Activated CD8-positive, alpha-beta T cell treated with anti-CD3 and anti-CD28 coated beads for 36 hours (primary cell): ENCODE measurements around the gene FAM156A. TPM values are rescaled to one million over a fixed set of nuclear protein-coding genes. Genes with fewer than 3 reads are reported as not detected.
A peak's percentile ranks its signal among the peaks of the same experiment; 100 is the strongest.

Experiments
- ATAC-seq: fragments of 200-7000 bp; cut with Tn5 transposase; one replicate; pipeline ENCODE4 v1.10.0; 2021; ENCODE audit warnings: mild to moderate bottlenecking, moderate library complexity
- CTCF ChIA-PET: fragments of 350-600 bp; sonication (Branson Sonifier 250); formaldehyde crosslinking; loops from one replicate; lab custom pipeline; 2021; ENCODE audit warnings: antibody characterized with exemption; lab: Charles Lee
- POLR2A ChIA-PET: fragments of 350-600 bp; sonication (Branson Sonifier 250); formaldehyde crosslinking; loops from one replicate; lab custom pipeline; 2021; ENCODE audit warnings: antibody characterized with exemption; lab: Charles Lee
- DNase-seq: peaks from one replicate; pipeline ENCODE4 v3.0.0-alpha.2; 2020
- H3K27ac Mint-ChIP-seq: one replicate; pipeline ENCODE4 v1.8.0; 2021; ENCODE audit warnings: mild to moderate bottlenecking, mixed read lengths
- H3K27me3 Mint-ChIP-seq: one replicate; pipeline ENCODE4 v1.8.0; 2021; ENCODE audit warnings: mixed read lengths
- H3K36me3 Mint-ChIP-seq: one replicate; pipeline ENCODE4 v1.8.0; 2021; ENCODE audit warnings: low read depth, mixed read lengths
- H3K4me1 Mint-ChIP-seq: one replicate; pipeline ENCODE4 v1.8.0; 2021; ENCODE audit warnings: low read depth, mixed read lengths
- H3K4me3 Mint-ChIP-seq: one replicate; pipeline ENCODE4 v1.8.0; 2021; ENCODE audit warnings: mild to moderate bottlenecking, moderate library complexity, mixed read lengths
- H3K9me3 Mint-ChIP-seq: one replicate; pipeline ENCODE4 v1.8.0; 2021; ENCODE audit warnings: mixed read lengths
- intact Hi-C: fragments of 100-400 bp; cut with micrococcal nuclease; formaldehyde crosslinking; loops from one replicate; pipeline ENCODE4 v1.10.0; 2022
- total RNA-seq, 2 experiments: library from RNA; stranded (reverse); gene quantifications; one replicate each; pipeline ENCODE4 v1.2.3, GENCODE V29; 2021
- TF ChIP-seq, protein P1 (sequence below): fragments of 200-600 bp; IDR thresholded peaks from one replicate; pipeline ENCODE4 v1.8.0; 2022; ENCODE audit warnings: antibody characterized with exemption, mild to moderate bottlenecking

The FAM156A gene
- total RNA-seq, 2 experiments from 2014 or later, result 20.6 to 21.0 TPM

DNA sequence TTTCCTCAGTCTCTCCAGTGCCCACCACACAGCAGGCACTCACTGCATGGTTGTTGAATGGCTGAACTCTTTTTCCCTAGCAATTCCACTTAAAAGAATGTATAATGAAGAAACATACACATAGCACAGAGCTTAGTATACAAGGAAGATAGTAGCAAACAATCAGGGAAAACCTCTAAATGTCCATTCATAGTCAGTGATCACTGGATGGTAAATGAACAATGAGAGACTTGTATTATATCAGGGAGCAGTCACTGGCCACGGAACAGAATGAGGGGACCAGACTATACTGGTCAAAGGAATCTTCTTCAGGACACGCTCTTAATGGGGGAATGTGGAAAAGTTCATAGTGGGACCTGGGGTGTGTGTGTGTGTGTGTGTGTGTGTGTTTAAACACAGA is 43.6 kb upstream of the FAM156A start:
- DNase-seq, result no peak
- Mint-ChIP-seq H3K4me1 (peaks cover 6% of the 10 kb centered on the region), H3K4me3 (no peak overlapping the region), H3K36me3 (no peaks in the 10 kb centered on the region), H3K9me3 (no peaks in the 10 kb centered on the region), H3K27ac (no peak overlapping the region), H3K27me3 (no peaks in the 10 kb centered on the region)
- no peak for ATAC-seq
- TF ChIP-seq, protein P1, sequence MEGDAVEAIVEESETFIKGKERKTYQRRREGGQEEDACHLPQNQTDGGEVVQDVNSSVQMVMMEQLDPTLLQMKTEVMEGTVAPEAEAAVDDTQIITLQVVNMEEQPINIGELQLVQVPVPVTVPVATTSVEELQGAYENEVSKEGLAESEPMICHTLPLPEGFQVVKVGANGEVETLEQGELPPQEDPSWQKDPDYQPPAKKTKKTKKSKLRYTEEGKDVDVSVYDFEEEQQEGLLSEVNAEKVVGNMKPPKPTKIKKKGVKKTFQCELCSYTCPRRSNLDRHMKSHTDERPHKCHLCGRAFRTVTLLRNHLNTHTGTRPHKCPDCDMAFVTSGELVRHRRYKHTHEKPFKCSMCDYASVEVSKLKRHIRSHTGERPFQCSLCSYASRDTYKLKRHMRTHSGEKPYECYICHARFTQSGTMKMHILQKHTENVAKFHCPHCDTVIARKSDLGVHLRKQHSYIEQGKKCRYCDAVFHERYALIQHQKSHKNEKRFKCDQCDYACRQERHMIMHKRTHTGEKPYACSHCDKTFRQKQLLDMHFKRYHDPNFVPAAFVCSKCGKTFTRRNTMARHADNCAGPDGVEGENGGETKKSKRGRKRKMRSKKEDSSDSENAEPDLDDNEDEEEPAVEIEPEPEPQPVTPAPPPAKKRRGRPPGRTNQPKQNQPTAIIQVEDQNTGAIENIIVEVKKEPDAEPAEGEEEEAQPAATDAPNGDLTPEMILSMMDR, result no peak
- CTCF ChIA-PET, result interaction anchor here (2.0 kb wide), 1 partner anchor 12 kb away, joined by 7 read pairs; no protein-coding TSS in a partner anchor
- intact Hi-C loops, result no loop called here
- POLR2A ChIA-PET, result no interaction called here

DNA sequence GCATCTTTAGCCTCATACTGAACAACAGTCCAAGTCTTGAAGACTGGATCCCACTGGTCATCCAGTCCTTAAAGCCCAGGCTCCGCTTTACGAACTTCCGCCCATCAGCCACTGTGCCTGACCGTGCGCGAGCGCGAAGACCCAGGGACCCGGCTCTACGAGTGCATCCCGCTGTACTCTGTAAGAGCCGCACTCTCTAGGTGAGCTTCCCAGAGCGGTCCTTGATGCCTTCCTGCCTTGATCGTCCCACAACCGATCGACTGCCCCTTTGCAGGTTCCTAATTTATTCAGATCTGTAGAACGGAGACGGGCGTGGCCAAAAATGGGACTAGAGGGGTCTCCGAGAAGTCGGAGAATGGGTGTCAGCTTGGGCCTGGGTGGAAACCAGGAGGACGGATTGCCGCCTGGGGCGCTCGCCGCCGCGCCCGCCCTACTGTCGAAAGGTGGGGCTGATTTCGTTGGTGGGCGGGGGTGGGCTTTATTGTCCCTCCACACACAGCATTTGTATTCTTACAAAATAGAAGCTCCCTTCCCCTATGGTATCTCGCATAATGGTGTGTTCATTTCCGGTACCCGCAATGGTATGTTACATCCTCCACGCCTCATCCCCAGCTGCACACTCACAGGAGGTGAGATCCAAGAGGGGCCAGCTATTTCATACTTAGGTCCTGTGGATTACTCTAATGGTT is 42.3 kb upstream of the FAM156A start:
- H3K4me1 Mint-ChIP-seq, result peaks cover 8% of the 10 kb centered on the region
- TF ChIP-seq, protein P1, result no peak
- intact Hi-C loops, result no loop called here
- DNase-seq (peak; percentile 17), ATAC-seq (peak; percentile 54)
- no peaks in the 10 kb centered on the region for H3K36me3 Mint-ChIP-seq
- no peaks in the 10 kb centered on the region for H3K9me3 Mint-ChIP-seq
- H3K27ac Mint-ChIP-seq, result peak overlapping the region; percentile 49
- no peaks in the 10 kb centered on the region for H3K27me3 Mint-ChIP-seq
- ChIA-PET POLR2A (no interaction called here), CTCF (interaction anchor here (2.0 kb wide), 1 partner anchor 11 kb away, joined by 7 read pairs; no protein-coding TSS in a partner anchor)
- H3K4me3 Mint-ChIP-seq, result peak overlapping the region; percentile 31

DNA sequence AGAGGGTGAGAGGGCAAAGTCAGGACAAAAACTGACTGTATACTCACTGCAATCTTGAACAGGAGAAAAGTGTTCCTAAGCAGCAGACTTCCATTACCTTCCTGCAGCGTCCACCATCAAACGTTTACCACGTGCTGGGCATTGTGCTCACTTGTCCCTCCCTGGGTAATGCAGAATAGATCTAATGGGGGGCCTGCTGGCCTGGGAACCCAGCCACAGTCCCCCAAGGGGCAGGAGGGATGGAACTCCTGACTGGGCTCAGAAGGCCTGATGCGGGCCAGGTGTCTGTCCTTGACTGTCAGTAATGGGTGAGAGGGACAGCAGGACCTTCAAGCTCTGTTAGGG is 37.6 kb upstream of the FAM156A start:
- CTCF ChIA-PET, result interaction anchor here (0.9 kb wide), 1 partner anchor 243 kb away, joined by 3 read pairs; no protein-coding TSS in a partner anchor
- no peaks in the 10 kb centered on the region for H3K36me3 Mint-ChIP-seq
- TF ChIP-seq, protein P1, result peak; percentile 12
- peak overlapping the region; percentile 93 for H3K4me3 Mint-ChIP-seq
- H3K9me3 Mint-ChIP-seq, result no peaks in the 10 kb centered on the region
- peaks cover 15% of the 10 kb centered on the region for H3K4me1 Mint-ChIP-seq
- H3K27ac Mint-ChIP-seq, result peak overlapping the region; percentile 100
- intact Hi-C loops, result no loop called here
- POLR2A ChIA-PET, result interaction anchor here (0.9 kb wide), 1 partner anchor 15 kb away, joined by 3 read pairs; no protein-coding TSS in a partner anchor
- ATAC-seq, result peak; percentile 1
- DNase-seq, result no peak
- H3K27me3 Mint-ChIP-seq, result no peaks in the 10 kb centered on the region

DNA sequence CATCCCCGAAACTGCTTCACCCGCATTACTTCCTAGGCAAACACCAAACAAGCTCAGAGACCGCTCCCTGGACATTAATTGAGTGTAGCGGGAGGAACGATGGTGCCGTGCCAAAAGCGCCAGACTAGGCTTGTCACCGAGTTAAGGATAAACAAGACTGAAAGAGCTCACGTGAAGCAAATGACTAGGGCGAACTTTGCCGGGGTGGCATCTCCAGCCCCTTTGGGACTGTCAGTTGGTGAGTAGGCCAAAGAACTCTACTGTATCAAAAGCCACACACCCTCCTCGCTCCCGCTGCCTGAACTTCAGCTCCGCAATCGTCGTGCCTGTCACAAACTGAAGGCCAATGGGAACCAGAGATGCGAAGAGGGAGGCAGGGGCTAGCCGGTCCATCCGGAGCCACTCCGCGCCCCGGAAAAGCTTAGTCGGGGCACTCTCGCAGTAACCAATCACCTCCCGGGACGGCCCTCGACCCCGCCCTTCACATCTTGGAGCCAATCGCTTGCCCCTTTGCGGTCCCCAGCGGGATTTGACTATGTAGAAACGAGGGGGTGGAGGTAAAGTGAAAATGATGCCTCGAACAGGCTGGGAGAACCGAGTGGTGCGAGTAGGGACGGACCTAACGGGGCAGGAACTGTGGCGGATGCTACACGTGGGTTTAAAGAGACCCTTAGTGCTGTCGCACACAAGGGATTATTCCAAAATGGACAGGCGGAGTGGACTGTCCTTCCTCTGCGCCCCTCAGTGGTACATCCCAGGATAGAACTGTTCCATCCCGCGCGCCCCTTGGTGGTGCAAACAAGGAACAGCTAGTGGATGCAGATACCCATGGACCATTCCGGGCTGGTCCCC is 37.0 kb upstream of the FAM156A start:
- no peaks in the 10 kb centered on the region for H3K27me3 Mint-ChIP-seq
- peak; percentile 94 for DNase-seq
- ATAC-seq, result peak; percentile 97
- TF ChIP-seq, protein P1, result peak; percentile 63
- ChIA-PET POLR2A (interaction anchor here (0.8 to 0.9 kb wide), 2 partner anchors 8 to 14 kb away, joined by 3 read pairs; no protein-coding TSS in a partner anchor), CTCF (interaction anchor here (0.9 kb wide), 2 partner anchors 18 to 244 kb away, joined by 3 to 4 read pairs; no protein-coding TSS in a partner anchor)
- H3K9me3 Mint-ChIP-seq, result no peaks in the 10 kb centered on the region
- peak overlapping the region; percentile 100 for H3K27ac Mint-ChIP-seq
- peak overlapping the region; percentile 93 for H3K4me3 Mint-ChIP-seq
- H3K4me1 Mint-ChIP-seq, result peaks cover 14% of the 10 kb centered on the region
- no peaks in the 10 kb centered on the region for H3K36me3 Mint-ChIP-seq
- intact Hi-C loops, result no loop called here
